Adrenal gland (tissue), 5 donors: ENCODE results near the gene PPIL4.
"Not testable (repeated sequence)": the region's sequence is repeated elsewhere in the genome, so short reads cannot be mapped to it uniquely, and the experiment has no call there.

Experiments
- CTCF ChIP-seq, 6 experiments: fragments of 450-650 bp in 4 of 6; fragments of 200-600 bp in 2 of 6; sonication (generic) in 1 of 6; IDR thresholded peaks; 1 replicate in 5 of 6; 2 replicates in 1 of 6; pipeline versions ENCODE4 v1.5.1 to v1.8.0; 2016 to 2021; ENCODE audit warnings: antibody characterized with exemption in 6 of 6, mild to moderate bottlenecking in 2 of 6, moderate library complexity in 1 of 6
- POLR2A ChIP-seq, 2 donors: fragments of 450-650 bp; IDR thresholded peaks; one replicate each; pipeline ENCODE4 v1.6.1; 2017; ENCODE audit warnings: antibody characterized with exemption in 2 of 2, mild to moderate bottlenecking in 2 of 2, moderate library complexity in 1 of 2
- donor health status: DM: no; HTN: no; CAD: no.

GRCh38 chr6:149496597-149496996 is 49.2 kb downstream of the PPIL4 start:
- not testable (repeated sequence) for TF ChIP-seq CTCF, POLR2A (IDR thresholded peaks at IDR 0.05)
